H1 (cell line): ENCODE data around the gene RALA. TPM values are rescaled to one million over a fixed set of nuclear protein-coding genes. Genes with fewer than 3 reads are reported as not detected.

Experiments used
- ATF3 ChIP-seq: IDR thresholded peaks from 2 replicates; pipeline ENCODE4 v1.6.1; 2011; ENCODE audit warnings: low read depth, mild to moderate bottlenecking, low read length; ENCODE audit not compliant: insufficient read depth
- CTBP2 ChIP-seq: IDR thresholded peaks from 2 replicates; pipeline ENCODE4 v1.7.0; 2011; ENCODE audit warnings: borderline replicate concordance, mild to moderate bottlenecking, moderate library complexity, mixed read lengths, low read length; ENCODE audit not compliant: insufficient read depth, insufficient read length
- KDM4A ChIP-seq: IDR thresholded peaks from one replicate; pipeline ENCODE4 v1.7.1; 2012; ENCODE audit warnings: low read depth, mild to moderate bottlenecking, moderate library complexity, low read length, inconsistent platforms; ENCODE audit not compliant: severe bottlenecking
- polyA plus RNA-seq, 7 experiments: library from polyadenylated mRNA; depleted of rRNA in 3 of 7; stranded (reverse) in 5 of 7; unstranded in 2 of 7; fragments of >200 nt in 5 of 7; fragments of 200-250 nt in 2 of 7; gene quantifications; 1 replicate in 5 of 7; 2 replicates in 1 of 7; 4 replicates in 1 of 7; pipeline versions ENCODE4 v1.2.1 to v1.2.3, GENCODE V29; 2011 to 2013; ENCODE audit warnings: missing spikeins in 2 of 7, mixed read lengths in 2 of 7
- total RNA-seq: library from RNA; stranded (reverse); fragmentation: NEBNext Ultra II Directional; extraction: Animal tissue kit (Norgen Biotek cat#: 25700); gene quantifications from 2 replicates; pipeline ENCODE4 v1.2.1, GENCODE V29; 2021
- TF ChIP-seq, protein P1 (sequence below): fragments of 300-600 bp; sonication (generic); IDR thresholded peaks from 2 replicates; pipeline ENCODE4 v1.7.1; 2012; ENCODE audit warnings: low read length, moderate library complexity, mild to moderate bottlenecking, inconsistent platforms; ENCODE audit not compliant: insufficient replicate concordance

Gene RALA
- total and polyA plus RNA-seq, 2 of the 8 experiments (the other 6 are each of a cell fraction or from before 2014, with no cell fraction given) = 24.1 to 72.8 TPM

GRCh38 chr7:39683216-39683845 is 60.0 kb downstream of the RALA start (continued):
- TF ChIP-seq, protein P1, sequence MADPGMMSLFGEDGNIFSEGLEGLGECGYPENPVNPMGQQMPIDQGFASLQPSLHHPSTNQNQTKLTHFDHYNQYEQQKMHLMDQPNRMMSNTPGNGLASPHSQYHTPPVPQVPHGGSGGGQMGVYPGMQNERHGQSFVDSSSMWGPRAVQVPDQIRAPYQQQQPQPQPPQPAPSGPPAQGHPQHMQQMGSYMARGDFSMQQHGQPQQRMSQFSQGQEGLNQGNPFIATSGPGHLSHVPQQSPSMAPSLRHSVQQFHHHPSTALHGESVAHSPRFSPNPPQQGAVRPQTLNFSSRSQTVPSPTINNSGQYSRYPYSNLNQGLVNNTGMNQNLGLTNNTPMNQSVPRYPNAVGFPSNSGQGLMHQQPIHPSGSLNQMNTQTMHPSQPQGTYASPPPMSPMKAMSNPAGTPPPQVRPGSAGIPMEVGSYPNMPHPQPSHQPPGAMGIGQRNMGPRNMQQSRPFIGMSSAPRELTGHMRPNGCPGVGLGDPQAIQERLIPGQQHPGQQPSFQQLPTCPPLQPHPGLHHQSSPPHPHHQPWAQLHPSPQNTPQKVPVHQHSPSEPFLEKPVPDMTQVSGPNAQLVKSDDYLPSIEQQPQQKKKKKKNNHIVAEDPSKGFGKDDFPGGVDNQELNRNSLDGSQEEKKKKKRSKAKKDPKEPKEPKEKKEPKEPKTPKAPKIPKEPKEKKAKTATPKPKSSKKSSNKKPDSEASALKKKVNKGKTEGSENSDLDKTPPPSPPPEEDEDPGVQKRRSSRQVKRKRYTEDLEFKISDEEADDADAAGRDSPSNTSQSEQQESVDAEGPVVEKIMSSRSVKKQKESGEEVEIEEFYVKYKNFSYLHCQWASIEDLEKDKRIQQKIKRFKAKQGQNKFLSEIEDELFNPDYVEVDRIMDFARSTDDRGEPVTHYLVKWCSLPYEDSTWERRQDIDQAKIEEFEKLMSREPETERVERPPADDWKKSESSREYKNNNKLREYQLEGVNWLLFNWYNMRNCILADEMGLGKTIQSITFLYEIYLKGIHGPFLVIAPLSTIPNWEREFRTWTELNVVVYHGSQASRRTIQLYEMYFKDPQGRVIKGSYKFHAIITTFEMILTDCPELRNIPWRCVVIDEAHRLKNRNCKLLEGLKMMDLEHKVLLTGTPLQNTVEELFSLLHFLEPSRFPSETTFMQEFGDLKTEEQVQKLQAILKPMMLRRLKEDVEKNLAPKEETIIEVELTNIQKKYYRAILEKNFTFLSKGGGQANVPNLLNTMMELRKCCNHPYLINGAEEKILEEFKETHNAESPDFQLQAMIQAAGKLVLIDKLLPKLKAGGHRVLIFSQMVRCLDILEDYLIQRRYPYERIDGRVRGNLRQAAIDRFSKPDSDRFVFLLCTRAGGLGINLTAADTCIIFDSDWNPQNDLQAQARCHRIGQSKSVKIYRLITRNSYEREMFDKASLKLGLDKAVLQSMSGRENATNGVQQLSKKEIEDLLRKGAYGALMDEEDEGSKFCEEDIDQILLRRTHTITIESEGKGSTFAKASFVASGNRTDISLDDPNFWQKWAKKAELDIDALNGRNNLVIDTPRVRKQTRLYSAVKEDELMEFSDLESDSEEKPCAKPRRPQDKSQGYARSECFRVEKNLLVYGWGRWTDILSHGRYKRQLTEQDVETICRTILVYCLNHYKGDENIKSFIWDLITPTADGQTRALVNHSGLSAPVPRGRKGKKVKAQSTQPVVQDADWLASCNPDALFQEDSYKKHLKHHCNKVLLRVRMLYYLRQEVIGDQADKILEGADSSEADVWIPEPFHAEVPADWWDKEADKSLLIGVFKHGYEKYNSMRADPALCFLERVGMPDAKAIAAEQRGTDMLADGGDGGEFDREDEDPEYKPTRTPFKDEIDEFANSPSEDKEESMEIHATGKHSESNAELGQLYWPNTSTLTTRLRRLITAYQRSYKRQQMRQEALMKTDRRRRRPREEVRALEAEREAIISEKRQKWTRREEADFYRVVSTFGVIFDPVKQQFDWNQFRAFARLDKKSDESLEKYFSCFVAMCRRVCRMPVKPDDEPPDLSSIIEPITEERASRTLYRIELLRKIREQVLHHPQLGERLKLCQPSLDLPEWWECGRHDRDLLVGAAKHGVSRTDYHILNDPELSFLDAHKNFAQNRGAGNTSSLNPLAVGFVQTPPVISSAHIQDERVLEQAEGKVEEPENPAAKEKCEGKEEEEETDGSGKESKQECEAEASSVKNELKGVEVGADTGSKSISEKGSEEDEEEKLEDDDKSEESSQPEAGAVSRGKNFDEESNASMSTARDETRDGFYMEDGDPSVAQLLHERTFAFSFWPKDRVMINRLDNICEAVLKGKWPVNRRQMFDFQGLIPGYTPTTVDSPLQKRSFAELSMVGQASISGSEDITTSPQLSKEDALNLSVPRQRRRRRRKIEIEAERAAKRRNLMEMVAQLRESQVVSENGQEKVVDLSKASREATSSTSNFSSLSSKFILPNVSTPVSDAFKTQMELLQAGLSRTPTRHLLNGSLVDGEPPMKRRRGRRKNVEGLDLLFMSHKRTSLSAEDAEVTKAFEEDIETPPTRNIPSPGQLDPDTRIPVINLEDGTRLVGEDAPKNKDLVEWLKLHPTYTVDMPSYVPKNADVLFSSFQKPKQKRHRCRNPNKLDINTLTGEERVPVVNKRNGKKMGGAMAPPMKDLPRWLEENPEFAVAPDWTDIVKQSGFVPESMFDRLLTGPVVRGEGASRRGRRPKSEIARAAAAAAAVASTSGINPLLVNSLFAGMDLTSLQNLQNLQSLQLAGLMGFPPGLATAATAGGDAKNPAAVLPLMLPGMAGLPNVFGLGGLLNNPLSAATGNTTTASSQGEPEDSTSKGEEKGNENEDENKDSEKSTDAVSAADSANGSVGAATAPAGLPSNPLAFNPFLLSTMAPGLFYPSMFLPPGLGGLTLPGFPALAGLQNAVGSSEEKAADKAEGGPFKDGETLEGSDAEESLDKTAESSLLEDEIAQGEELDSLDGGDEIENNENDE = no peak
- TF ChIP-seq KDM4A = no peak
- TF ChIP-seq ATF3 = no peak
- no peak for TF ChIP-seq CTBP2
- TF ChIP-seq, all 59 proteins: peak for 0
